ENCODE measurements around the gene UBE3B.

UBE3B gene

GRCh38 chr12:109532721-109533486 is 55.5 kb downstream of the UBE3B start:
- H3K36me3 ChIP-seq = peaks cover 70% of the 10 kb centered on the region
- H3K27me3 ChIP-seq = no peaks in the 10 kb centered on the region
- no peak overlapping the region for H3K9ac ChIP-seq
- TF ChIP-seq Cebpa-rat (IDR thresholded peaks at IDR 0.05) = no peak
- no peak overlapping the region for H3K4me2 ChIP-seq
- H3K9me3 ChIP-seq = no peaks in the 10 kb centered on the region
- H4K20me1 ChIP-seq = no peaks in the 10 kb centered on the region; the same call in 1 of the 2 replicates
- no peak overlapping the region for H3K27ac ChIP-seq
- H3K4me3 ChIP-seq = no peak overlapping the region
- H3K4me1 ChIP-seq = no peaks in the 10 kb centered on the region

DNA sequence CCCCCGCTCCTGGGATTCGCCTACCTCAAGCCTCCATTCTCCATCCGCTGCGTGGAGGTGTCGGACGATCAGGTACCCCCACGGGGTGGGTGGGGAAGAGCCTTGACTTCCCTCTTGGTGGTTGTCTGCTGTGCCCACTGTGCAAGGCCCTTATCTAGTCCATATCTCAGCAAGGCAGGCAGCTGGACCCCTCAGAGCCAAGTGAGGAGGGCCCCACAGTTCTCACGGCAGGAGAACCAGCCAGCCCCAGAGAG is 56.0 kb downstream of the UBE3B start:
- Histone ChIP-seq H3K9me3 (no peaks in the 10 kb centered on the region), H3K4me1 (no peaks in the 10 kb centered on the region), H3K27me3 (no peaks in the 10 kb centered on the region), H3K4me2 (no peak overlapping the region), H3K9ac (no peak overlapping the region), H4K20me1 (no peaks in the 10 kb centered on the region; the same call in 1 of the 2 replicates), H3K36me3 (peaks cover 66% of the 10 kb centered on the region), H3K4me3 (no peak overlapping the region), H3K27ac (no peak overlapping the region)
- no peak for TF ChIP-seq Cebpa-rat (IDR thresholded peaks at IDR 0.05)

GRCh38 chr12:109534456-109534855 is 57.0 kb downstream of the UBE3B start:
- Histone ChIP-seq H3K36me3 (peaks cover 56% of the 10 kb centered on the region), H4K20me1 (no peaks in the 10 kb centered on the region; the same call in 1 of the 2 replicates), H3K4me3 (no peak overlapping the region)

DNA sequence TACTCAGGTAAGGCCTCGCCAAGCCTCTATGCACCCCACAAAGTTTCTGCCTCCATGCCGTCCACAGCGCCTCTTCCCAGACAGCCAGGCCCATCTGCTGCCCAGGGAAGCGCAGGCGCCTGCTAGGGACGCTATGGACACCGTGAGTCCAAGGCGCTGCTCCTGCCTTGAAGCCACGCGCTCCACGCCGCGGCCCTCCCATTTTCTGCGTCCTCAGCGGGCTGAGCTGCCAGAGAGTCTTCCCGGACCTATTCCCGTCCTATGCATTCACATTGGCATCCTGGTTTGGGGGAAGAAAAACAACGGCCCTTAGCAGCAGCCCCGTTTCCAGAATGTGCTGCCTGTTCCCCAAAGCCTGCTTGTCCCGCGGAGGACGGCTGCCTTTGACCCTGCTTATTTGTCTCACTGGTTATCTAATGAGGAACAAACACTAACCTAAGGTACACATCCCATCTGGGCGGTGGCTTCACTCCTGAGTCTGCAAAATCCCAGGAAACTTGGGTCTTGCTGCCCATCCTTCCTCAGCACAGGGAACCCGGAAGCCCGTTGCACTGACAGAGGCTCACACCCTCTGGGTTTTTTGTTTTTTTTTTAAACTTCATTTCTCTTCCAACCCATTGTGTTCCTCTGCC is 57.9 kb downstream of the UBE3B start:
- no peak for TF ChIP-seq Cebpa-rat (IDR thresholded peaks at IDR 0.05)
- Histone ChIP-seq H3K4me3 (no peak overlapping the region), H3K9ac (no peak overlapping the region)

More at GRCh38 chr12:109534456-109534855, 57.0 kb downstream of the UBE3B start:
- H3K27me3 ChIP-seq = no peaks in the 10 kb centered on the region
- H3K27ac ChIP-seq = no peak overlapping the region
- no peaks in the 10 kb centered on the region for H3K9me3 ChIP-seq
- TF ChIP-seq Cebpa-rat (IDR thresholded peaks at IDR 0.05) = no peak
- H3K4me2 ChIP-seq = no peak overlapping the region
- H3K9ac ChIP-seq = no peak overlapping the region
- H3K4me1 ChIP-seq = no peaks in the 10 kb centered on the region

DNA sequence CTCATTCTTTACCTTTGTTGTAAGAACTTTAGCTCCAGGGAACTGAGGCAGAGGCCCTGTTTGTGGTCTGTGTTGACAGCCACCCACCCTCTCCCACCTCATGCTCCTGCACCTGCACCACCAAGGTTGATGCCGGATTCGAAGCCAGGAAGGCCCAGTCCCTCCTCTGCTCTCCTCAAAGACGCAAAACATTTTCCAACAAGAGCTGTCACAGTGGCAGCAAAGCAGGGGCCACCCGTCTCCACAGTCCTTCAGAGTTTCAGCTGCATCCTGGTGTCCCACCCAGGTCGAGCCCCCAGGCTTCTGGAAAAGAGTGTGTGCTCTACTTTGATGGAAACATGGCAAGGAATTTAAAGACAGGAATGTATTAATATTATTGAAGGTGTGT is 58.4 kb downstream of the UBE3B start:
- H3K4me3 ChIP-seq = no peak overlapping the region
- H3K9ac ChIP-seq = no peak overlapping the region
- no peaks in the 10 kb centered on the region for H3K4me1 ChIP-seq
- no peak for TF ChIP-seq Cebpa-rat (IDR thresholded peaks at IDR 0.05)
- no peak overlapping the region for H3K27ac ChIP-seq
- H3K36me3 ChIP-seq = peaks cover 42% of the 10 kb centered on the region
- H3K4me2 ChIP-seq = no peak overlapping the region
- no peaks in the 10 kb centered on the region for H3K27me3 ChIP-seq
- no peaks in the 10 kb centered on the region; the same call in 1 of the 2 replicates for H4K20me1 ChIP-seq
- H3K9me3 ChIP-seq = no peaks in the 10 kb centered on the region

More for the DNA sequence above, 57.9 kb downstream of the UBE3B start:
- no peaks in the 10 kb centered on the region for H3K9me3 ChIP-seq
- no peaks in the 10 kb centered on the region; the same call in 1 of the 2 replicates for H4K20me1 ChIP-seq
- no peak overlapping the region for H3K4me2 ChIP-seq
- no peaks in the 10 kb centered on the region for H3K27me3 ChIP-seq
- H3K27ac ChIP-seq = no peak overlapping the region
- H3K4me1 ChIP-seq = no peaks in the 10 kb centered on the region
- peaks cover 48% of the 10 kb centered on the region for H3K36me3 ChIP-seq

DNA sequence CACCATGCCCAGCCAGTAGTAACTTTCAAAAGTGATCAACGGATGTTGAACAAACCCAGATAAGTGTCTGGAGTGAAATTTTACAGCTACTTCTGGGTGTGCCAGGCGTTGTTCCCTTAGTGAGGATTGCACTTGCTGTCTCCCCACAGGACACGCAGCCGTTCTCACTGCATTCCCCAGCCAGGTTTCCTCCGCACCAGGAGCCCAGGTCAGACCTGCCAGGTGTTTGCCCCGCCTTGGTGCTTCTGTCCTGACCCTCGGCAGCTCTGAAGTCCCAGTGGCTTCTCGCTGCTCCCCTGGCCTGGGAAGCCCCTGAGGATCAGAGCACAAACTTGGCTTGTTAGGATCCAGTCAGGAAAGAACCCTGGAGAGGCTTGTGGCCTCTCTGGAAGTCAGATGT is 59.7 kb downstream of the UBE3B start:
- TF ChIP-seq Cebpa-rat (IDR thresholded peaks at IDR 0.05) = no peak
- Histone ChIP-seq H3K4me2 (no peak overlapping the region), H3K27me3 (no peaks in the 10 kb centered on the region), H3K36me3 (peaks cover 31% of the 10 kb centered on the region; the same call in 1 of the 2 replicates), H3K4me3 (no peak overlapping the region), H3K27ac (no peak overlapping the region), H3K9me3 (no peaks in the 10 kb centered on the region), H3K9ac (no peak overlapping the region), H4K20me1 (no peaks in the 10 kb centered on the region; the same call in 1 of the 2 replicates), H3K4me1 (no peaks in the 10 kb centered on the region)

GRCh38 chr12:109538191-109538863 is 60.9 kb downstream of the UBE3B start:
- H3K27me3 ChIP-seq = no peaks in the 10 kb centered on the region
- H3K4me1 ChIP-seq = no peaks in the 10 kb centered on the region
- H3K36me3 ChIP-seq = peaks cover 23% of the 10 kb centered on the region; the same call in 1 of the 2 replicates
- H3K4me2 ChIP-seq = no peak overlapping the region
- TF ChIP-seq Cebpa-rat (IDR thresholded peaks at IDR 0.05) = no peak
- H4K20me1 ChIP-seq = no peaks in the 10 kb centered on the region
- H3K9me3 ChIP-seq = no peaks in the 10 kb centered on the region
- no peak overlapping the region for H3K27ac ChIP-seq
- H3K4me3 ChIP-seq = no peak overlapping the region
- no peak overlapping the region for H3K9ac ChIP-seq

- TF ChIP-seq Cebpa-rat (IDR thresholded peaks at IDR 0.05) = no peak
- H3K9me3 ChIP-seq = no peaks in the 10 kb centered on the region
- no peaks in the 10 kb centered on the region for H4K20me1 ChIP-seq
- H3K27ac ChIP-seq = no peak overlapping the region
- H3K4me2 ChIP-seq = no peak overlapping the region
- peaks cover 11% of the 10 kb centered on the region; the same call in 1 of the 2 replicates for H3K36me3 ChIP-seq
- H3K9ac ChIP-seq = no peak overlapping the region
- H3K4me3 ChIP-seq = no peak overlapping the region
- no peaks in the 10 kb centered on the region for H3K27me3 ChIP-seq
- no peaks in the 10 kb centered on the region for H3K4me1 ChIP-seq
Measured at GRCh38 chr12:109539508-109539907, 62.1 kb downstream of the UBE3B start.

DNA sequence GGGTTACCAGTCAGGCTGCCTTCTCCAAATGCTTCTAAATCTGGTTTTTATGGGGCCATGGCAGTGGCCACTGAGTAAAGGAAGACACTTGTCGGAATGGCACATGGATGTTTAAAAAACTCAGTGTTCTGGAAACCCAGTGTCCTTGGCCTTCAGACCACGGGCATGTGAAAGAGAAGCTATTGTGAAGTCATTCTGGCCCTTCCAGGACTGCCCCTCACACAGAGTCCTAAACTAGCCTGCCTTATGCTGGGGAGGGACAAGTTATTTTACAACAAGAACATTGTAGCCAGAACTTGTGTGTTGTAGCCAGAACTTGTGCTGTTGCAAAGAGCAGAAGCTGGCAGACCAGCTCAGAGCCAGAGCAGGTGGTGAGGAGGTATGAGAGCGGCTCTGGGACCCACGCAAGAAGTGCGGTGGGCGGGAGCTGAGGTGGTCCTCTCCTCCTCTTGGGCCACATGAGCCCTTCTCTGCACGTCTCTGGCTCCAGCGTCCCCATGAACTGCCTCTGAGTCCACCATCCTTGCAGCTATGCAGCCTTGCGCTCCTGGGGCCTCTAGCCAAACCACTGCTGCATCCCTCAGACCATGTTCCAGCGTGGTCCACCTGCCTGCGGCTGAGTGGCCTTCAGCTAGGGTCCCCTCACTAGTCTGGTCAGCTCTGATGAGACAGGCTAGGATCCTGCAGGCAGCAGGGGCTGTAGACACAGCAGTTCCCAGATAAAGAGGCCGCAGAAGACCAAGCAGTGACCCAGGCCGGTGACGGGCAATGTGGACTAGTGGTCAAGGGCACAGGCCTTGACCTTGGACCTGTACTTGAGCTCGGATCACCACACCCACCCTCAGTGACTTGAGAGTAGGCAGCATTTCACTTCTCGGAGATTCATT is 63.3 kb downstream of the UBE3B start:
- Histone ChIP-seq H3K4me2 (no peak overlapping the region), H4K20me1 (no peaks in the 10 kb centered on the region), H3K4me1 (peaks cover 10% of the 10 kb centered on the region), H3K27ac (no peak overlapping the region), H3K27me3 (no peaks in the 10 kb centered on the region), H3K4me3 (no peak overlapping the region), H3K9me3 (no peaks in the 10 kb centered on the region), H3K9ac (no peak overlapping the region), H3K36me3 (no peaks in the 10 kb centered on the region)
- TF ChIP-seq Cebpa-rat (IDR thresholded peaks at IDR 0.05) = no peak

Measured in BLaER1 (cell line).